Ishikawa (cell line): Measurements from ENCODE around the gene NFKBIA.

Source experiments
- CEBPB ChIP-seq: IDR thresholded peaks from 2 replicates; pipeline ENCODE4 v1.6.1; 2012
- CREB1 ChIP-seq: IDR thresholded peaks from 2 replicates; pipeline ENCODE4 v1.6.1; 2012; ENCODE audit warnings: low read depth
- EGR1 ChIP-seq: IDR thresholded peaks from 2 replicates; pipeline ENCODE4 v1.6.1; 2012
- EP300 ChIP-seq: IDR thresholded peaks from 2 replicates; pipeline ENCODE4 v1.6.1; 2012; ENCODE audit warnings: borderline replicate concordance
- FOXM1 ChIP-seq: IDR thresholded peaks from 2 replicates; pipeline ENCODE4 v1.6.1; 2012; ENCODE audit warnings: low read depth, borderline replicate concordance
- MAX ChIP-seq: IDR thresholded peaks from 2 replicates; pipeline ENCODE4 v1.6.1; 2012
- NFIC ChIP-seq: IDR thresholded peaks from 2 replicates; pipeline ENCODE4 v1.6.1; 2012
- RAD21 ChIP-seq: IDR thresholded peaks from 2 replicates; pipeline ENCODE4 v1.6.1; 2012; ENCODE audit warnings: low read depth
- REST ChIP-seq: IDR thresholded peaks from 2 replicates; pipeline ENCODE4 v1.6.1; 2012; ENCODE audit warnings: low read depth, mild to moderate bottlenecking
- TAF1 ChIP-seq: IDR thresholded peaks from 2 replicates; pipeline ENCODE4 v1.6.1; 2012; ENCODE audit warnings: low read depth, mild to moderate bottlenecking
- TCF12 ChIP-seq: IDR thresholded peaks from 2 replicates; pipeline ENCODE4 v1.6.1; 2012; ENCODE audit warnings: low read depth
- TEAD4 ChIP-seq: IDR thresholded peaks from 2 replicates; pipeline ENCODE4 v1.6.1; 2012
- YY1 ChIP-seq: IDR thresholded peaks from 2 replicates; pipeline ENCODE4 v1.6.1; 2012; ENCODE audit warnings: low read depth
- ZBTB7A ChIP-seq: IDR thresholded peaks from 2 replicates; pipeline ENCODE4 v1.6.1; 2012; ENCODE audit warnings: low read depth
- TF ChIP-seq, protein P1 (sequence below): IDR thresholded peaks from 2 replicates; pipeline ENCODE4 v1.6.1; 2012

The NFKBIA gene

GRCh38 chr14:35361141-35361480 is 43.4 kb downstream of the NFKBIA start:
- TF ChIP-seq YY1 (no peak), EP300 (no peak), REST (no peak), TAF1 (no peak), MAX (no peak), FOXM1 (no peak), TEAD4 (no peak), ZBTB7A (no peak), TCF12 (no peak), RAD21 (no peak), EGR1 (no peak), CREB1 (no peak), NFIC (no peak), CEBPB (no peak)
- TF ChIP-seq, protein P1, sequence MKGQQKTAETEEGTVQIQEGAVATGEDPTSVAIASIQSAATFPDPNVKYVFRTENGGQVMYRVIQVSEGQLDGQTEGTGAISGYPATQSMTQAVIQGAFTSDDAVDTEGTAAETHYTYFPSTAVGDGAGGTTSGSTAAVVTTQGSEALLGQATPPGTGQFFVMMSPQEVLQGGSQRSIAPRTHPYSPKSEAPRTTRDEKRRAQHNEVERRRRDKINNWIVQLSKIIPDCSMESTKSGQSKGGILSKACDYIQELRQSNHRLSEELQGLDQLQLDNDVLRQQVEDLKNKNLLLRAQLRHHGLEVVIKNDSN: no peak

GRCh38 chr14:35355981-35356841 is 48.3 kb downstream of the NFKBIA start:
- TF ChIP-seq NFIC (no peak; the same call in 1 of the 2 replicates), RAD21 (no peak), TEAD4 (peak; percentile 28; the same call in 1 of the 2 replicates)

DNA sequence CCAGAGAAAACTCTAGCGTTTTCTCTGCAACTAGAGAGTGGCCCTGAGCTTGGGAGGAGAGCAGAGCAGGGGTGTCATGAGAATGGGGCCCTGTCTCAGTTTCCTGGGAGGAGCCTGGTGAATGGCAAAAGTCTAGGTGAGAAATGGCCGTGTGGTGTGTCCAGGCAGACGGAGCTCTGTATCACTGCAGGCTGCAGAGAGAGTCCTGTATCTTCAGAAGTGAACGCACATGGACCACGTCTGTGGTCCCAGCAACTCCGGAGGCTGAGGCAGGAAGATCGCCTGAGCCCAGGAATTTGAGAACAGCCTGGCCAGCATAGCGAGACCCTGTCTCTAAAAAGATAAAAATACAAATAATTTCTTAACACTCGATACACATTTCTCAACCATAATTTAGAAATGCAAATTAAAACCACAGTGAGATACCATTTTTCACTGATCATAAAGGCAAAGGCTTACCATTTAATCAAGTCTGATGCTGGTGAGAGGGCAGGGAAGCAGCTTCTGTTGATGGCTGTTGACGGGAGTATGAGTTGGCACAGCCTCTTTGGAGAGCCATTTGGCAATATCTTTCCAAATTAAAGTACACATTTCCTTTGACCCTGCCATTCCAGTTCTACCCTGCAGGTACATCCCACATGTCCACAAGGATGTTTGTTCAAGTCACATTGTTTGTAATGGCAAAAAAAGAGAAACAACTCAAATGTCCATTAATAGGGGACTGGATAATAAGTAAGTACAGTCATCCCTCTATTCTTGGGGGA is 51.0 kb downstream of the NFKBIA start:
- TF ChIP-seq EGR1: no peak
- no peak for TF ChIP-seq REST
- TF ChIP-seq RAD21: no peak
- TF ChIP-seq, protein P1: no peak
- no peak for TF ChIP-seq EP300

DNA sequence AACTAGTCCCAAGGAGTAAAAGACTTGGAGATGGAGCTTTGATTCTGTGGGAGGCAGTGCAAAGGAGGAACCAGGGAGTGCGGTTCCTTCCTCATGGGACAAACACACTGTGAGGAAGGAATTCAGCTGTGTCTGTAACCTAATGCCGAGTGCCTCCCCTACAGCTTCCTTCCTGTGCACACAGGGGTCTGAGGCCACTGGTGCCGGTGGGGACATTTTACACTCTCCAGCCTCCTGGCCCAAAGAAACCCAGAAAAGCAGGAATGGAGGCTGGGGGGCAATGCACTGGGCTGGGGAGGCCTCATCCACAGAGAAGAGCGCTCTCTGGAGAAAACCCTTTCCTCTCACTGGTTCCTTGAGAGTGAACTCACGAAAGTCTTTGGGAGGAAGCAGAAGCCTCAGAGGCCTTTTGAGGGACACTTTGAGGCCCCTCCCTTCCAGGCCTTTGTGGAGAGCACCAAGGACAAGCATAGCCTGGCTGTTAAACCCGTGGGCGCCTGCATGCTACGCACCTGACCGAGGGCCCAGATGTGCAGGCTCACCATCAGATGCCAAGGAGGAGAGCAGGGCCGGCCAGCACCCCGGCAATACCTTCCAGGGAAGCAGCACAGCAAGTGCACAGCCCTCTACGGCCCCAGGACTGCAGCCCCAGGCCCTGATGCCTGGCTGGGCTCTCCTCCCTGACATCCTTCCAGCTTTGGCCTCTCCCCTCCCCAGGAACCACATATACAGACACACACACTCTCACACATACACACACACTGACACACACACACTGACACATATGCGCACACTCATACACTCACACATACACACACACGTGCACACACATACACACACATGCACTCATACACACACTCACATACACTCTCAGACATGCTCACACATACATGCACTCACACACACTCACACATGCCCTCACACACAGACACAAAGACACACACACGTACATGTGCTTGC is 52.0 kb downstream of the NFKBIA start:
- TF ChIP-seq NFIC (no peak), EP300 (no peak), TAF1 (0 out of 2 replicates have a peak, but pooled peaks have one; percentile 9)

- no peak for TF ChIP-seq NFIC
- no peak for TF ChIP-seq ZBTB7A
- no peak for TF ChIP-seq EP300
- no peak for TF ChIP-seq RAD21
- TF ChIP-seq TAF1: 0 out of 2 replicates have a peak, but pooled peaks have one; percentile 1
These were observed 52.7 kb downstream of the NFKBIA start for GRCh38 chr14:35351897-35352273.
